HK-2 (cell line): ENCODE data around the gene TOMM40L.

Experiments used
- DNase-seq: peaks from one replicate; pipeline ENCODE4 v3.0.0-alpha.2; 2018; ENCODE audit not compliant: unreplicated experiment

The TOMM40L gene

DNA sequence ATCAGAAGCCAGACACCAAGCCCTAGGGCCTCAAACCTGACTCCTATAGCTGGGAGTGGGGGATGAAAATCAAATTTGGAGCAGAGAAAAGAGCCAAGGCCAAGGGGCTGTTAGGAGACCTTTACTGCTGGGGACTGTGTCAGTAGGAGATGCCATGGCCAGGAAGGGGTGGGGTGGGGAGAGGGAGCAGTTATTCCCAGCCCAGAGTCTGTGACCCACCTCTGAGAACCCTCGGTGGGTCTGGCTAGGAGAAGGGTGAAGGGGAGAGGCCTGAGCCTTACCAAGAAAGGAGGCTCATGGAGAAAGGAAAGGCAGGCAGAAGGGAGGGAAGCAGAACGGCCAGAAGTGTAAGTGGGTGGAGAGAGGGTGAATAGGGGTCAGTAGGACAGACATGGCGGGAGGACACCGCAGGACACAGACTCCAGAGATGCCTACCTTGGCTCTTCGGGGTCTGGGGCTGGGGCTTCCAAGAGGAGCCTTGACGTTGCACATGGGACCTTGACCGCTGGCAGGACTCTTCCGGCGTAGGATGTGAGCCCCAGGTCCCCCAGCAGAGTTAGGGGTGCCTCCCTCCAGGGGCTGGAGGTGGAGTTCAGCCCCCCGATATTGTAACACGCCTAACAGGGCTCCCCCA is 28.2 kb upstream of the TOMM40L start:
- DNase-seq, result no peak

DNA sequence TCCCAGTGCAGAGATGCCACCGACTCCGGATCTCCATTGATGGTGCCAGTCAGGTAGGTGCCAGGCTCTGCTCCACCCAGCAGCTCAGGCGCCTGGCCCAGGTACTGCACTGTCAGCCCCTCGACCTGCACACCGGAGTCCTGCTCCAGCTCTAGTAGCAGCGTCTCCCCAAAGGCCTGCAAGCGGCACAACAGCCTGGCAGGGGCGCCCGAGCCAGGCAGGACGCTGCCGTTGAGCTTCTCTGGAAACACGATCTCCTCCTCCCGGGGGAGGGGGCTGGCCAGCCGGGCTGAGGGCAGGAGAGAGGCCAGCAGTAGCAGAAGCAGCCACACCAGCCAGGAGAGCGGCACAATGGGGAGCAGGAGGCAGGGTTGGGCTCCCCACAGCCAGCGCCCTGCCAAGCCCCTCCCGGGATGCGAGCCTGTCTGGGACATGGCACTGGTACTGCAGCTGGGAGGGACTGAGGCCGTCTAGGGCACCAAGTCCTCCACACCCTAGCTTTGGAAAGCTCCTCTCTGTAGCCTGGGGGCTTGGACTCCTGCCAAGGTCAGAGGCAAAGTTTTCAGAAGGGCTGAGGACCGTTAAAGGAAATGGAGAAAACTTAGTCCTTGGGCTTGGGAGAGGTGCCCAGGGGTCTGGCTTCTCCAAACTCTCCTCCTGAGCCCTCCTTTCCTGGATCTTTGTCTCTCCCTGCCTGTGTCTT is 27.5 kb upstream of the TOMM40L start:
- DNase-seq, result no peak

DNA sequence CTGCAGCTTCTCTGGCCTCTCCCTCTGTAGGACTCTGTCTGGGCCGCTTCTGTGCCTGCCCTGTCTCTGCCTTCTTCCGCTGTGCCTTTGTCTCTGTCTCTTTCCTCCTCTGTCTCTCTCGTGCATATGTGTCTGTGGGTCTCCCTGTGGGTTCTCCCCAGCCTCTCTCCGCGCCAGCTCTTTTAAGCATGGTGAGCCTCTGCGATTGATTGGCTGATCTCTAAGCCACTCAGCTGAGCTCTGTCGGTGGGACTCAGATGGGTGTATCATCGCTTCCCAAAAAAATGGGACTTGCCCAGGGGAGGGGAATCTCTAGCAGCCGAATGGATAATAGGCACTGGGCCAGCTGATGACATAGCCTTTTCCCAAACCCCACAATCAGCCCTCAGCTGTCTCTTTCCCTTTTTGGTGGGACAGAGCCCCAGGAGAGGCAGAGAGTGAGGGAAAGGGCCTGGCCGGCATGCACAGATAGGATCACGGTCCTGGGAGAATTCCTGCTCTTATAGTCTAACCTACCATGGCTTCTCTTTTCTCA is 26.9 kb upstream of the TOMM40L start, which contains the start of gene ADAMTS4:
TSS of gene ADAMTS4 (minus strand) at position 158 of the 535 bp plus-strand sequence. CDS start 427 bp downstream, outside the sequence.
- no peak for DNase-seq

DNA sequence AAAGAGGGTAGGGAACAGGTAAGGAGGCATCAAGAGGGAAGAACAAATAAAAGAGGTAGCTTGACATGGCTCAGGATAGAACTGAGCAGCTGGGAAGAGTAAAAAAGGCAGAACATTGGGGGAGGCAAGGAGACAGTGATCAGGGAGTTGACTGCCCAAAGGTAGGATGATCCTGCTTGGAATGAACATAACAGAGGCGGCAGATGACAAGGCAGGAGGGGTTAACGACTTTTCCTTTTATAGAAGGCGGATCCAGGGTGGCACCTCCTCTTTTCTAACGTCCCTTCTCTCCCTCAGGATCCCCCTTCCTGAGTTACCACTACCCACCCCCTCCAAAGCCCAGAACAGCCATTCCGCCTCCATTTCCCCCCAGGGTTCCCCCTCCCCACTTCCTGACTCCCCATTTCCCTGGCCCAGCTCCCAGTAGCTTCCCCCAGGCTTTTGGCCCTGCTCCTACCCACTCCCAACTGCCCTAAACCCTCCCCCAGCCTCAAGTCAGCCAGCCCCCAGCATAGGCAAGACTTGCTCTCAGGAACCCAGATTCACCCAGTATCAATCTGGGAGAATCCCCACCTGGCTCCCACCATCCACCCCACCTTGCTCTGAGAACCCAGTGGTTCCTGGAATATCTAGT is 26.2 kb upstream of the TOMM40L start:
- DNase-seq, result no peak

DNA sequence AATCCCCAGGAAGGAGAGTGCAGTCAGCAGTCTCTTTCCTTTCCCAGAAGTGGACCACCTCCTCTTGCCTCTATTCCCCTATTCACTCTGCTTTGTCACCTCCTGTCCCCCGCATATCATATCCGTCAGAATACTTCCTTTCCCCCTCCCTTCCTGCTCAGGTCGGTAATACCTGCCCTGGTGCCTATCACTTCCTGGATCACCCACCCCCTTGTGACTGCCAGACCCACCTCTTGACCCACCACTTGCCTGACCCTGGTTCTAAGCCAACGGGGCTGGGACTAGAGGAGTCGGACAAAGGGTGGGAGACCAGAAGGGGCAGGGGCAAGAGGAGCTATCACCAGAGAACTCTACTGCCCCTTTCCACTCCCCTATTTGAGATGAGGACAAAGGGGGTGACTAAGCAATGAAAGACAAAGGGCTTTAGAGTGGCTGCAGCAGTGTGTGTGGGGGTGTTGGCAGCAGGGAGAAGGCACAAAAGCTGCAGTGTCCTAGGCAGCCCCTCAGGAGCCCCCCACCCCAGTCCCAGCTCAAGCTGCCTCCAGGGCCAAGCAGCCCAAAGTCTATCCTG is 25.4 kb upstream of the TOMM40L start:
- no peak for DNase-seq

DNA sequence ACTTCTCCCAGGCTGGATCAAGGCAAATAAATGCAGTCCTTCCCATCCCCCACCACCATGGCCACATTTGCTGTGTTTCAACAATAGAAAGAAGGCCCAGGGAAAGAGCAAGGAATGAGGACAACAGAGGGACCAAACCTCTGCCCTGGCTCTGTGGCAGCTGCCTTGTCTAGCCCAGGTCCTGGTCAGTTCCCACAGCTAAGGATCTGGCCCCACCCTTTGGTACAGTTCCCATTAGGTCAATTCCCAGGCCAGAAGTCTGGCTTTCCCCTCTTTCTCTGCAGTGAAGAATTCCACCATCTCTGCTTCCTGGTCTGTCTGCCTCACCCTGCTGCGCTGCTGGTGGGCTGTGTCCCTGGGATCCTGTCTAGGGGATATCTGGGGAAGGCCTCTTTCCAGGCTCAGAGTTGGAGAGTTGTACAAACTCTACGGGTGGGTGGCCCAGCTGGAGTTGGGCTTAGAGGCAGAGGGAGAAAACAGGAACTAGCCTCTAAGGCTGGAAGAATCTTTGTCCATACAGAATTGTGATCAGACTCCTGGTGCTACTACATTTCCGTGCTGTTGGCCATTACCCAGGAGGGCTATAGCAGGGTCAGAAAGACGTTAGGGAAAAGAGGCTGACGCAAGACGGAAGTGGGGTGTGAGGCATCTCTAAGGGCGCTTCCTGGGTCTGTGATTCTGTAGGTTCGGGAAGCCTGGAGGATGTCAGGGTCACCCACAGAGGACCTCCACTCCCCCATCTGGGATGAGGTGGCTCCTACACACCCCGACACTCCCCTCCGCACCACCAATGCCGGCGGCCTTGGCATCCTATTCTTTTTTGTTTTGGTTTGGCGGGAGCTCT is 24.6 kb upstream of the TOMM40L start:
- no peak for DNase-seq

DNA sequence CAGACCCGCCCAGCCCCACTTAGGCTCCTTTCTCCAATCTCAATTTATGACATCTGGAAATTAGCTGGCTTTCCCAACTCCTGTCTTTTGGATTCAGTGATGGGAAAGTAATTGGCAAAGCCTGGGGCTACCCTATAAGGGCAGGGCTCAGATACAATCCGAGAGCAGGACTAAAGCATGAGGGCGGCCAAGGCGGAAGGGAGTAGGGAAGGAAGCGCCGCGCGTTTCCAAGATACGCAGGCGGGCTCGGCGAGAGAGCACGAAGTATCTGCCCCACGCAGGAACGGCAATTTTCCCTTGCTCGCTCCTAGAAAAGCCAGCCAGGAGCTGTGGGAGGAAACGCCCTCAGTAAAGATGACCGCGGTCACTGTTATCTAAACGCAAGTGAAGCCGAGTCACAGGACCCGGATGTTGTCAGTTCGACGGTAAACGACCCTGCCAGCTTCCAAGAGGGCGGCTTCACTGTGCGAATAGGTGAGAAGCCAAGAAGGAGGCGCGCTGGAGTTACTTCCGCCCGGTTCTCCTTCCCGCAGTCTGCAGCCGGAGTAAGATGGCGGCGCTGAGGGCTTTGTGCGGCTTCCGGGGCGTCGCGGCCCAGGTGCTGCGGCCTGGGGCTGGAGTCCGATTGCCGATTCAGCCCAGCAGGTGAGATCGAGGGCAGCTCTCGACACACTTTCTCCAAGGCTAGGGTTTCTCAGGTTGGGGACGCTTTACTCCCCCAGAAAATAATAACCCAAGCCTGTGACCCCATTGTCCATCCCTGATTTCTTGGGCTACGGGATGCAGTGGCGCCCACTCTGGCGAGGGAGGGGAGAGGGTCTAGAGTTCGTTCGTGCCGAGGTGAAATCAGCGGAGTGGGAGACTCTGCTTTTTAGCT is 23.8 kb upstream of the TOMM40L start, which contains the start of gene NDUFS2:
TSS of gene NDUFS2 (plus strand) at position 532 of the 877 bp plus-strand sequence. CDS start at position 551, 19 bp downstream.
- DNase-seq, result peak; percentile 96

DNA sequence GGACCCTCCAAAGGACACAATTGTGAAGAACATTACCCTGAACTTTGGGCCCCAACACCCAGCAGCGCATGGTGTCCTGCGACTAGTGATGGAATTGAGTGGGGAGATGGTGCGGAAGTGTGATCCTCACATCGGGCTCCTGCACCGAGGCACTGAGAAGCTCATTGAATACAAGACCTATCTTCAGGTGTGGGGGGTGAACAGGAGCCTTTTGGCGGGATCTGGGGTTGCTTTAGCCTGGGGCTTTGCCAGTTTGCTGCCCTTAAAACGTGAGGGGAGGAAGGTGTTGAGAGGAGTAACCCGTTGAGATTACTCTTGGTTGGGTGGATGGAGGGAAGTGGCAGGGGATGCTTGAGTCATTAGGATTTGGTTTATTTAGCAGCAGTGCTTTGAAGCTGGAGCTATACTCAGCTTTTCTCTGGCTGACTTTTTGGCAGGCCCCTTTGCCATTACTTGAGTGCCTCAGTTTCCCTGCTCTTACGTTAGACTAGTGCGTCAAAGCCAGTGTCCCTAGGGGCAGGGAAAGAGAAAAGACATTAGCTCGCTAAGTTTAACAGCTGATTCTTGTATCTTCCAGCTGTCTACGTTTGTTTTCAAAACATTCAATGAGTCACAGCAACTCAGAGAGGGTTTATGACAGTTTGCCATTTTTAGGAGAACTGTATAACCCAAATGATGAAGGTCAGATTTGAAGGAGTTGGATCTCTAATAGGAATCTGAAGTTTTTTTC is 19.3 kb upstream of the TOMM40L start:
- no peak for DNase-seq

DNA sequence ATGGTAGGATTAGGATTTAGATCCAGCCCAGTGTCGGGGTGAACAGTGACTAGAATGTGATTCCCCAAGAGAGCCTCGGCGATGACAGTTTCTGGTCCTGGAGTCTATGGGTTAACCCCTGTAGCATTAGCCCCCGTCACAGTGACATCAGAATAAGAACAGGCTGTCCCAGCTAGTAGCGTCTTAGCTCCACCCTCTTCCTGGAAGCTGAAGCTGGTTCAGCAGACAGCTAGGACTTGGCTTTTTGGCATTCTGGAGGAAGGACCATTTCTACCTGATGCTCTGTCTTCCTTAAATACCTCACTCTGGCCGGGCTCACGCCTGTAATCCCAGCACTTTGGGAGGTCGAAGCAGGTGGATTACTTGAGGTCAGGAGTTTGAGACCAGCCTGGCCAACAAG is 18.7 kb upstream of the TOMM40L start:
- no peak for DNase-seq

DNA sequence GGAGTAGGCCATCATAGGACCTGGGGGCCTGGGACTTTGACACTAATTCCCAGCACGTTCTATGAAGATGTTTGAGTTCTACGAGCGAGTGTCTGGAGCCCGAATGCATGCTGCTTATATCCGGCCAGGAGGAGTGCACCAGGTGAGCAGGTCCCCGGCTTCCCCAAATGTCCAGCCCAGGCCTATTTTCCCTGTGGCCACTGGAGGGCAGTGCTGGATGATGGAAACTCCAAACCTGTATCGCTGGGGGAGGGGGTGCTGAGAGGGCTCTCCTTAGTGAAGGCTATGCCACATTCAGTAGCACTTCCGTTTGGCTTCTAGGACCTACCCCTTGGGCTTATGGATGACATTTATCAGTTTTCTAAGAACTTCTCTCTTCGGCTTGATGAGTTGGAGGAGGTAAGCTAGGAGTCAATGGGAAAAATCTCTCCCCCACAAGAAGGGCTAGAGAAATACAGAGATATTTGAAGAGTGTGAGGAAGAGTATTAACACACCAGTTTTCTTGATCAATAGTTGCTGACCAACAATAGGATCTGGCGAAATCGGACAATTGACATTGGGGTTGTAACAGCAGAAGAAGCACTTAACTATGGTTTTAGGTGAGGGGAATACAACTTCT is 16.0 kb upstream of the TOMM40L start:
- DNase-seq, result peak; percentile 76

DNA sequence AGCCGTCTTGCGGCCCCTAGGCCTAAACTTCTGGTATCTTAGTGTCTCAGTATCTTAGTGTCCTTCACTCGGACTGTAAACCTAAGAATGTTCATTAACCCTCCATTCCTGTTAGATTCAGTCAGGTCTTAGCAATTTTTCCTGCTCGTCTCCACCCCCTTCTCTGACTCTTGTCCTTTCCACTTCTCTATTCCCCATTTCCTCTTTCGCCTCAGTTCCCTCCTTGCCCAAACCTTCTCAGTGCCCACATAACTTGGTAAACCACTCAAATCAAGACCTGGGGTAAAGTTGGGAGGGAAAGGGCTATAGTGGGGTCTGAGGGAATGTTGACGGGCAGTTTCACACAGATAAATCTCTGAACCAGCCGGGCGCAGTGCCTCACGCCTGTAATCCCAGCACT is 11.5 kb upstream of the TOMM40L start:
- no peak for DNase-seq

DNA sequence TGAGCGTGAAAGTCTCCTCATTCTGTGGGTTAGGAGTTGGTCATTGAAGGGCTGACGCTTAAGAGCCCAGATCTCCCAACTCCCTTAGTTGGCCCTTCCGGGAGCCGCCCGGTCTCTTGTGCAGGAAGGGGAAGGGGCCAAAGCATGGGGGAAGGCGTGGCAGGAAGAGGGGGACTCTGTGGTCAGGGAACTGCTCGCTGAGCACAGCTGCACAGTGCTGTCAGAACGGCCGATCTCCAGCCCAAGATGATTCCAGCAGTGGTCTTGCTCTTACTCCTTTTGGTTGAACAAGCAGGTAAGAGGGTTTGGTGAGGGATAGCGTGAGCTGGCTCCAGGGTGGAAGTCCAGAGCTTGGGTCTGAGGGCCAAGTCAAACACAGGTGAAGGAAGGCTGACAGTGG is 10.8 kb upstream of the TOMM40L start, which contains the start of gene FCER1G:
TSS of gene FCER1G (plus strand) at position 220 of the 400 bp plus-strand sequence. CDS start at position 247, 27 bp downstream.
- no peak for DNase-seq

DNA sequence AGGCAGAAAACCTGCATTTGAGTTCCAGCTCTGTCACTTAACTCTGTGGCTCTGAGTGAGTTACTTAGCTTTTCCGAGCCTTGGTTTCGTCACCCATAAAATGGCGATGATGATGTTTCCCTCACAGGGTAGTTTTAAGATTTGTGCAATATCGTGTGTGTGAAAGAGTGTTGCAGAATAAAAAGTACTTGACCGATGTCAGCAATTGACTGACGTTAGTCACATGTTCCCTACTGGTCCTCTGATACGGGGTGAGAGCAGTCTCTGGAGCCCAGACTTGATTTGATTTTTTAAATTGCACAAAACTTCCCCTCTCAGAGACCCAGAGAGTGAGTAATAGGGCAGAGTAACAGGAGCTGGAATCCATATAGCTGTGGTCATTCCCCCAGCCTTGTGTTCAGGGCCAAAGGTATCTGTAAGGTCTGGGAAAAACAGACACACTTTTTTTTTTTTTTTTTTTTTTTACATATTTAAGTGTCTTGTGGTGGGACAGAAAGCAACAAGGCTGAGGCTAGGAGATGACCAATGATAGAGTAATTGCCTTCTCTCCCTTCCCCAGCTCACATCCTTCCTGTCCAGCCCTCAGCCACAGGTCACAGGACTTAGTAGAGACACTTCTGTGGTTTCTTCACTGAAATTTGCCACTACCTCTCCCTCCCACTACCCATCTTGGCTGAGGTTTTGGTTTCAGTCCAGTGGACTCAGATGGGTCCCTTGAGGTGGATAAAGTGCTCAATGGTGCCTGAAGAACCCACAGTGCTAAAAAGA is 8.7 kb upstream of the TOMM40L start:
- peak; percentile 67 for DNase-seq

DNA sequence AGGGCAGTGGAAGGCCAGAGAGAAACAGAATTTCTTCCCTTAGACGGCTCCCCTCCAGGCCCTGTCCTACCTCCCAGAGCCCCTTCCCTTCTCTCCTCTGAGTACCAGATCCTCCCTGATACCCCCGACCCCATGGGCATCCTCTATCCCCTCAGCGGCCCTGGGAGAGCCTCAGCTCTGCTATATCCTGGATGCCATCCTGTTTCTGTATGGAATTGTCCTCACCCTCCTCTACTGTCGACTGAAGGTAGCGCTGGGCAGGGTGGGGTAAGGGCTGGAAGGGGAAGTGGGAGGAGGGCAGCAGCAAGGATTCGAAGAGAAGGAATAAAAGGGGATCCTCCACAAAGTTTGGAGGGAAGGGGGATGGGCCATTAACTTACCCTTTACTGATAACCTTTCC is 8.0 kb upstream of the TOMM40L start:
- DNase-seq, result no peak

DNA sequence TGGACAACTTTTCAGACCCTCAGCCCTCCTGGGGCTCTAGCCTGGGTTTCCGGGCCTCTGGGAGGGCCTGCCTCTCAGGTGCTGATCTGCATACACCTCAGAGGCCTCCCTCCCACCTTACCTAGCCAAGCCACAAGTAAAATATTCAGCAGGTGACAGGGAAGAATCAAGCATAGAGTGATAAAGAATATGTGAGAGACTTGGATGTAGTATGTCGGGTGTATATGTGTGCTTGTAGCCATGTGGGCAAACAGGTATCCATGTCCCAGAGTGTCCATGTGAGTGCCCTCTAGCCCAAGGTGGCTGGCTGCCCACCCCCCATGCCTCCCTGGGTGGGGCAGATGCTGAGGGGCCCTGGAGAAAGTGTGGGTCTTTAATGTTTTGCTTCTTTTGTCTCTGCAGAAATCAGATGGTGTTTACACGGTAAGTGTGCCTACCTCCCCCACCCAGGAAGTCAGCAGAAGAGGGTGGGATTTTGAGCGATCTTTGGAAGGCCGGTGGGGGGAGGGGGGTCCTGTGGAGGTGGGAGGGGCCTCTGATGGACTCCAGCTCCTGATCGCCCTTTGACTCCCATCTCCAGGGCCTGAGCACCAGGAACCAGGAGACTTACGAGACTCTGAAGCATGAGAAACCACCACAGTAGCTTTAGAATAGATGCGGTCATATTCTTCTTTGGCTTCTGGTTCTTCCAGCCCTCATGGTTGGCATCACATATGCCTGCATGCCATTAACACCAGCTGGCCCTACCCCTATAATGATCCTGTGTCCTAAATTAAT is 7.4 kb upstream of the TOMM40L start:
- no peak for DNase-seq

DNA sequence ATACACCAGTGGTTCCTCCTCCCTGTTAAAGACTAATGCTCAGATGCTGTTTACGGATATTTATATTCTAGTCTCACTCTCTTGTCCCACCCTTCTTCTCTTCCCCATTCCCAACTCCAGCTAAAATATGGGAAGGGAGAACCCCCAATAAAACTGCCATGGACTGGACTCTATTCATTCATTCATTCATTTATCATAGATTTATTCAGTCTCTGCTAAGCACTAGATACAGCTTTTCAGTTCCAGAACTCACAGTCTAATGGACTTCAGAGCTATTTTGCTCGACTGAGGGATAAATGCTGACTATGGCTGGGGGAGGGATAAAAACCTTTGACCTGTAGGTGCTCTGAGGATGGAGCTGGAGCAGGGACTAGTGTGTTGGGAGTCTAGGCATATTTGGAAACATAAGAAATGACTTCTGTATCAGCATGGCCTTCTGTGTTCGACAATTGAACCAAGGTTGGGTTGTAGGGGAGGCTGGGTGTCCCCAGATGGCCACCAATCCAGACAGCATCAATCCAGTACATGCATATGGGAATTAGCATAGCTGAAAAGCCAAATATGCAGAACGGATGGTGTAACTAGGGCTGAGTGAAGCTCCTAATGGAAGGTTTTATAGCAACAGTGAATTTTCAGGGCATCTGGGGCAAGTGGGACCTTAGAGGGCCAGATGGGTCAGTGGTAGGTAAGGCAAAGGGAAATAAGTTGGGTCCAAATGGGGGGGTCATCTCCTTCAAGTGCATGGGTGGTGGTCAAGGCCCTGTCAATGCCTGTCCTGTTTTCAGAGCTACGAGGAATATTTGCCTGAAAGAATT is 6.6 kb upstream of the TOMM40L start:
- no peak for DNase-seq

DNA sequence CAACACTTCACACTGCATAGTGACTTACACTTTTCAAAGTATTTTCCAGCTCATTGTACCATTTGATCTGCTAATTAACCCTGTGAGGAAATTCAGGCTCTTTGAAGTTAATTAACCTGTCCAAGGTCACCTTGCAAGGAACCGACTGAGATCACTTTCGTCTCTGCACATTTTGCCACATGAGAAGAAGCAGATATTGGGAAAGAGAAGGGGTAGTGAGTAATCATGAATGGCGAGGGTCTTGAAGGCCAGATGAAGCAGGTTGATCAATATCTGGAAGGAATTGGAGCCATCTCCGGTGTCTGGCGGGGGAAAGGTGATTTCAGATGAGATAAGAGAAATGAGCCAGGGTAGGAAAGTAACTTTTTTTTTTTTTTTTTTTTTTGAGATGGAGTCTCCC is 5.9 kb upstream of the TOMM40L start:
- no peak for DNase-seq
